DMS79 (cell line): Measurements from ENCODE around the gene MAGEC1.
"Not testable (repeated sequence)": the region's sequence is repeated elsewhere in the genome, so short reads cannot be mapped to it uniquely, and the experiment has no call there.

ENCODE experiments used
- DNase-seq: peaks from one replicate; lab custom pipeline; 2025; lab: John Stamatoyannopoulos, UW

Gene MAGEC1

GRCh38 chrX:141903400-141904155 is at the start of gene MAGEC1:
Gene MAGEC1 (plus strand): TSS chrX:141903894. CDS start chrX:141905073, 1,179 bp downstream.
- no peak for DNase-seq

GRCh38 chrX:141857479-141857878 is 46.2 kb upstream of the MAGEC1 start:
- no peak for DNase-seq

GRCh38 chrX:141879616-141880015 is 24.1 kb upstream of the MAGEC1 start:
- no peak for DNase-seq

- DNase-seq: not testable (repeated sequence)
Measured at GRCh38 chrX:141888811-141889210, 14.9 kb upstream of the MAGEC1 start.

- DNase-seq: no peak
Measured at GRCh38 chrX:141894733-141895132, 9.0 kb upstream of the MAGEC1 start.

GRCh38 chrX:141897690-141898089 is 6.0 kb upstream of the MAGEC1 start:
- DNase-seq: no peak

- DNase-seq: no peak
Measured at GRCh38 chrX:141902366-141902765, 1.3 kb upstream of the MAGEC1 start.

- DNase-seq: no peak
Measured at GRCh38 chrX:141904262-141904661, 568 bp downstream of the MAGEC1 start.

GRCh38 chrX:141917801-141918200 is 14.1 kb downstream of the MAGEC1 start:
- DNase-seq: no peak

- DNase-seq: no peak
Measured at GRCh38 chrX:141924293-141924692, 20.6 kb downstream of the MAGEC1 start.

- DNase-seq: no peak
Measured at GRCh38 chrX:141928432-141928831, 24.7 kb downstream of the MAGEC1 start.

GRCh38 chrX:141934059-141934641 is 30.5 kb downstream of the MAGEC1 start:
- no peak for DNase-seq

GRCh38 chrX:141935645-141936044 is 32.0 kb downstream of the MAGEC1 start:
- DNase-seq: no peak

GRCh38 chrX:141936080-141936479 is 32.4 kb downstream of the MAGEC1 start:
- DNase-seq: no peak

- DNase-seq: no peak
Measured at GRCh38 chrX:141941234-141941633, 37.5 kb downstream of the MAGEC1 start.

GRCh38 chrX:141945426-141945825 is 41.7 kb downstream of the MAGEC1 start:
- DNase-seq: no peak

GRCh38 chrX:141947350-141947749 is 43.7 kb downstream of the MAGEC1 start:
- no peak for DNase-seq

- DNase-seq: no peak
Measured at GRCh38 chrX:141952603-141953002, 48.9 kb downstream of the MAGEC1 start.

- DNase-seq: no peak
Measured at GRCh38 chrX:141958675-141959074, 55.0 kb downstream of the MAGEC1 start.
